ENCODE results near the gene USP17L29.
A peak's percentile ranks its signal among the peaks of the same experiment; 100 is the strongest.
"Not testable (repeated sequence)": the region's sequence is repeated elsewhere in the genome, so short reads cannot be mapped to it uniquely, and the experiment has no call there.

The USP17L29 gene, protein sequence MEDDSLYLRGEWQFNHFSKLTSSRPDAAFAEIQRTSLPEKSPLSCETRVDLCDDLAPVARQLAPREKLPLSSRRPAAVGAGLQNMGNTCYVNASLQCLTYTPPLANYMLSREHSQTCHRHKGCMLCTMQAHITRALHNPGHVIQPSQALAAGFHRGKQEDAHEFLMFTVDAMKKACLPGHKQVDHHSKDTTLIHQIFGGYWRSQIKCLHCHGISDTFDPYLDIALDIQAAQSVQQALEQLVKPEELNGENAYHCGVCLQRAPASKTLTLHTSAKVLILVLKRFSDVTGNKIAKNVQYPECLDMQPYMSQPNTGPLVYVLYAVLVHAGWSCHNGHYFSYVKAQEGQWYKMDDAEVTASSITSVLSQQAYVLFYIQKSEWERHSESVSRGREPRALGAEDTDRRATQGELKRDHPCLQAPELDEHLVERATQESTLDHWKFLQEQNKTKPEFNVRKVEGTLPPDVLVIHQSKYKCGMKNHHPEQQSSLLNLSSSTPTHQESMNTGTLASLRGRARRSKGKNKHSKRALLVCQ

GRCh38 chr4:9353338-9353737 is at the start of gene USP17L29:
Gene USP17L29, plus strand, starts transcription at chr4:9353638. Its CDS starts 0 bp downstream, at chr4:9353638.
- not testable (repeated sequence) for H3K27ac Mint-ChIP-seq; H3K4me1 Mint-ChIP-seq; H3K9me3 Mint-ChIP-seq; H3K36me3 Mint-ChIP-seq (ENCODE audit: low read depth); DNase-seq; H3K27me3 Mint-ChIP-seq (ENCODE audit: low read depth, poor library complexity); H3K4me3 Mint-ChIP-seq

DNA sequence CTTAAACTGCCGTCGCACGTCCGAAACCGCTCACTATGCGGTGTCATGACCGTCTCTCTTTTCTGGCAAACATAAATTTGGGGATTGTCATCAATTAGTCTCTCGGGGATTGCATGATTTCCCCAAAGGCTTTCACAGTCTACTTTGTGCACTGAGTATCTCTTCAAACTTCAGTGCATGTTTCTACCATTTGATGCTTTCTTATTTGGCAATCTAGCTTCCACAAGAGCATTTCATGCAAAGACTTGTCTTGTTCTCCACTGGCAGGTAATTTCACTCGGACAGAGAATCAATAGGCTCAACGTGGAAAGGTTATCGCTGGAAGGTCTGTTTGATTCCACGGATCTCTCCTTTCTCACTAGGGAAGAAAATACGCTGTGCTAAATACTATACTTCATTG is 29.2 kb upstream of the USP17L29 start:
- H3K36me3 Mint-ChIP-seq (ENCODE audit: low read depth) = not testable (repeated sequence)

GRCh38 chr4:9324865-9325264 is 28.6 kb upstream of the USP17L29 start, which contains the start of gene USP17L24:
Gene USP17L24, plus strand, starts transcription at chr4:9325165. Its CDS starts 0 bp downstream, at chr4:9325165.
- not testable (repeated sequence) for H3K4me1 Mint-ChIP-seq; H3K4me3 Mint-ChIP-seq; DNase-seq; H3K9me3 Mint-ChIP-seq; H3K36me3 Mint-ChIP-seq (ENCODE audit: low read depth); H3K27me3 Mint-ChIP-seq (ENCODE audit: low read depth, poor library complexity); H3K27ac Mint-ChIP-seq

More for the DNA sequence above, 29.2 kb upstream of the USP17L29 start:
- not testable (repeated sequence) for H3K27me3 Mint-ChIP-seq (ENCODE audit: low read depth, poor library complexity); H3K4me1 Mint-ChIP-seq; H3K27ac Mint-ChIP-seq; H3K9me3 Mint-ChIP-seq; DNase-seq; H3K4me3 Mint-ChIP-seq

GRCh38 chr4:9329611-9330010 is 23.8 kb upstream of the USP17L29 start, which contains the start of gene USP17L25:
Gene USP17L25, plus strand, starts transcription at chr4:9329911. Its CDS starts 0 bp downstream, at chr4:9329911.
- H3K36me3 Mint-ChIP-seq (ENCODE audit: low read depth); H3K9me3 Mint-ChIP-seq; H3K4me3 Mint-ChIP-seq; DNase-seq; H3K27ac Mint-ChIP-seq; H3K4me1 Mint-ChIP-seq; H3K27me3 Mint-ChIP-seq (ENCODE audit: low read depth, poor library complexity): not testable (repeated sequence)

GRCh38 chr4:9334358-9334757 is 19.1 kb upstream of the USP17L29 start, which contains the start of gene USP17L26:
Gene USP17L26, plus strand, starts transcription at chr4:9334658. Its CDS starts 0 bp downstream, at chr4:9334658.
- not testable (repeated sequence) for DNase-seq; H3K4me3 Mint-ChIP-seq; H3K27ac Mint-ChIP-seq; H3K27me3 Mint-ChIP-seq (ENCODE audit: low read depth, poor library complexity); H3K9me3 Mint-ChIP-seq; H3K4me1 Mint-ChIP-seq; H3K36me3 Mint-ChIP-seq (ENCODE audit: low read depth)

DNA sequence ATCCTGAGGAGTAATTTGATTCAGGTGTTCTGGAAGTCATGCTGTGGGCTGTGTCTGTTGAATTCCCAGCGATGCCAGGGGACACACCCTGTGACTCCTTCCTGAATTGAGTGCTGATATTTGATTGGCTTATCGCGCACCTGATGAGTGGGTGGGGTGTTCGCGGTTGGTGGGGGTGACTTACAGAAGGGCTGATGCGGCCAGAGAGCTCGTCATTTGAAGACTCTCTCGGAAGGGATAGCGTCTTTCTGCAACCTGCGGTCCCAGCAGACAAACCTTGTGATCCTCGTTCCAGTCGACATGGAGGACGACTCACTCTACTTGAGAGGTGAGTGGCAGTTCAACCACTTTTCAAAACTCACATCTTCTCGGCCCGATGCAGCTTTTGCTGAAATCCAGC is 14.3 kb upstream of the USP17L29 start, which contains the start of gene USP17L5:
Gene USP17L5 (plus strand): TSS at position 301 of the 400 bp plus-strand sequence. CDS start 0 bp downstream, at position 301.
- H3K4me1 Mint-ChIP-seq; H3K4me3 Mint-ChIP-seq; H3K27me3 Mint-ChIP-seq (ENCODE audit: low read depth, poor library complexity); H3K9me3 Mint-ChIP-seq; H3K27ac Mint-ChIP-seq; DNase-seq; H3K36me3 Mint-ChIP-seq (ENCODE audit: low read depth): not testable (repeated sequence)

DNA sequence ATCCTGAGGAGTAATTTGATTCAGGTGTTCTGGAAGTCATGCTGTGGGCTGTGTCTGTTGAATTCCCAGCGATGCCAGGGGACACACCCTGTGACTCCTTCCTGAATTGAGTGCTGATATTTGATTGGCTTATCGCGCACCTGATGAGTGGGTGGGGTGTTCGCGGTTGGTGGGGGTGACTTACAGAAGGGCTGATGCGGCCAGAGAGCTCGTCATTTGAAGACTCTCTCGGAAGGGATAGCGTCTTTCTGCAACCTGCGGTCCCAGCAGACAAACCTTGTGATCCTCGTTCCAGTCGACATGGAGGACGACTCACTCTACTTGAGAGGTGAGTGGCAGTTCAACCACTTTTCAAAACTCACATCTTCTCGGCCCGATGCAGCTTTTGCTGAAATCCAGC is 9.6 kb upstream of the USP17L29 start, which contains the start of gene USP17L27:
Gene USP17L27 (plus strand): TSS at position 301 of the 400 bp plus-strand sequence. CDS start 0 bp downstream, at position 301.
- not testable (repeated sequence) for H3K9me3 Mint-ChIP-seq, DNase-seq, H3K4me1 Mint-ChIP-seq

DNA sequence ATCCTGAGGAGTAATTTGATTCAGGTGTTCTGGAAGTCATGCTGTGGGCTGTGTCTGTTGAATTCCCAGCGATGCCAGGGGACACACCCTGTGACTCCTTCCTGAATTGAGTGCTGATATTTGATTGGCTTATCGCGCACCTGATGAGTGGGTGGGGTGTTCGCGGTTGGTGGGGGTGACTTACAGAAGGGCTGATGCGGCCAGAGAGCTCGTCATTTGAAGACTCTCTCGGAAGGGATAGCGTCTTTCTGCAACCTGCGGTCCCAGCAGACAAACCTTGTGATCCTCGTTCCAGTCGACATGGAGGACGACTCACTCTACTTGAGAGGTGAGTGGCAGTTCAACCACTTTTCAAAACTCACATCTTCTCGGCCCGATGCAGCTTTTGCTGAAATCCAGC is 4.8 kb upstream of the USP17L29 start, which contains the start of gene USP17L28:
Gene USP17L28 (plus strand): TSS at position 301 of the 400 bp plus-strand sequence. CDS start 0 bp downstream, at position 301.
- not testable (repeated sequence) for H3K36me3 Mint-ChIP-seq (ENCODE audit: low read depth); H3K4me3 Mint-ChIP-seq; H3K27ac Mint-ChIP-seq; H3K4me1 Mint-ChIP-seq; H3K9me3 Mint-ChIP-seq; DNase-seq; H3K27me3 Mint-ChIP-seq (ENCODE audit: low read depth, poor library complexity)

More for the DNA sequence above, 9.6 kb upstream of the USP17L29 start, which contains the start of gene USP17L27:
- H3K27ac Mint-ChIP-seq; H3K27me3 Mint-ChIP-seq (ENCODE audit: low read depth, poor library complexity); H3K4me3 Mint-ChIP-seq; H3K36me3 Mint-ChIP-seq (ENCODE audit: low read depth): not testable (repeated sequence)

DNA sequence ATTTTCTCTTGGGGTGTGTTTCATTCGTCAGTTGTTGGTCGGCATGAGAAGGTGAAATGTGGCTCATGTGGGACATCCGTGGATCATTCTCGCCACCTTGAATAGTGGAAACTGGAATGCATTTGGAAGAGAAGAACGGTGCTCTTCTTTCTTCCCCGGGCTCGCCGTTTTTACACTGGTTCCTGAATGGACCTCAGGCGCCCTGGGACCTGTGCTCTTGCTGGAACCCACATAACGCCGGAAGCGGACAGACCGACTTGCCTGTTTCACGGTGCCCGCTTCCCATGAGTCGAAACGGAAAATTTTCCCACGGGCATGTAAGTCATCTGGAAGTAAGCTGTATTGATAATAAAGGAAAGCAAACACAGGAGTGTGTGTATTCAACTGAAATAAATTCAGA is 2.6 kb upstream of the USP17L29 start:
- not testable (repeated sequence) for H3K27me3 Mint-ChIP-seq (ENCODE audit: low read depth, poor library complexity); H3K9me3 Mint-ChIP-seq; DNase-seq; H3K4me3 Mint-ChIP-seq; H3K36me3 Mint-ChIP-seq (ENCODE audit: low read depth); H3K4me1 Mint-ChIP-seq; H3K27ac Mint-ChIP-seq

GRCh38 chr4:9362829-9363228 is 9.4 kb downstream of the USP17L29 start, which contains the start of gene USP17L30:
Gene USP17L30, plus strand, starts transcription at chr4:9363129. Its CDS starts 0 bp downstream, at chr4:9363129.
- not testable (repeated sequence) for H3K27ac Mint-ChIP-seq; H3K4me3 Mint-ChIP-seq; DNase-seq; H3K4me1 Mint-ChIP-seq; H3K27me3 Mint-ChIP-seq (ENCODE audit: low read depth, poor library complexity); H3K9me3 Mint-ChIP-seq; H3K36me3 Mint-ChIP-seq (ENCODE audit: low read depth)

GRCh38 chr4:9379881-9380280 is 26.4 kb downstream of the USP17L29 start:
- not testable (repeated sequence) for H3K27me3 Mint-ChIP-seq (ENCODE audit: low read depth, poor library complexity); H3K4me1 Mint-ChIP-seq; H3K27ac Mint-ChIP-seq; H3K36me3 Mint-ChIP-seq (ENCODE audit: low read depth); DNase-seq
- H3K4me3 Mint-ChIP-seq = peak overlapping the region; percentile 49
- H3K9me3 Mint-ChIP-seq = peaks cover 24% of the 10 kb centered on the region
